Stimulated activated CD8-positive, alpha-beta memory T cell treated with anti-CD3 and anti-CD28 coated beads, Interleukin-12 subunit alpha, Interleukin-12 subunit beta, amount 100 ng/mL, for 4 hours (primary cell): Measurements from ENCODE around the gene MYO1E.
"Not testable (repeated sequence)": the region's sequence is repeated elsewhere in the genome, so short reads cannot be mapped to it uniquely, and the experiment has no call there.

Source experiments
- DNase-seq: peaks from one replicate; pipeline ENCODE4 v3.0.0-alpha.2; 2020; ENCODE audit warnings: low read depth

The MYO1E gene

GRCh38 chr15:59350421-59350732, 22.3 kb downstream of the MYO1E start:
- no peak for DNase-seq

GRCh38 chr15:59349680-59350420, 22.8 kb downstream of the MYO1E start:
- DNase-seq, result no peak

GRCh38 chr15:59347915-59348314, 24.8 kb downstream of the MYO1E start:
- DNase-seq, result no peak

- no peak for DNase-seq
Observed at GRCh38 chr15:59346951-59347350, 25.7 kb downstream of the MYO1E start.

- DNase-seq, result no peak
Observed at GRCh38 chr15:59345326-59345725, 27.3 kb downstream of the MYO1E start.

- no peak for DNase-seq
Observed at GRCh38 chr15:59344311-59344710, 28.4 kb downstream of the MYO1E start.

GRCh38 chr15:59340325-59340724, 32.3 kb downstream of the MYO1E start:
- DNase-seq, result no peak

GRCh38 chr15:59339252-59339672, 33.4 kb downstream of the MYO1E start:
- no peak for DNase-seq

- no peak for DNase-seq
Observed at GRCh38 chr15:59338414-59338813, 34.3 kb downstream of the MYO1E start.

- DNase-seq, result not testable (repeated sequence)
Observed at GRCh38 chr15:59336725-59337124, 35.9 kb downstream of the MYO1E start.

GRCh38 chr15:59335207-59335786, 37.4 kb downstream of the MYO1E start:
- DNase-seq, result no peak

- no peak for DNase-seq
Observed at GRCh38 chr15:59334076-59334415, 38.6 kb downstream of the MYO1E start.

- DNase-seq, result no peak
Observed at GRCh38 chr15:59333401-59334075, 39.1 kb downstream of the MYO1E start.

- no peak for DNase-seq
Observed at GRCh38 chr15:59332009-59332408, 40.7 kb downstream of the MYO1E start.

- DNase-seq, result no peak
Observed at GRCh38 chr15:59330649-59331048, 42.0 kb downstream of the MYO1E start.

- DNase-seq, result no peak
Observed at GRCh38 chr15:59329570-59330350, 42.9 kb downstream of the MYO1E start.

- DNase-seq, result no peak
Observed at GRCh38 chr15:59329091-59329490, 43.6 kb downstream of the MYO1E start.

GRCh38 chr15:59327942-59328341, 44.7 kb downstream of the MYO1E start:
- no peak for DNase-seq

- DNase-seq, result no peak
Observed at GRCh38 chr15:59326856-59327255, 45.8 kb downstream of the MYO1E start.

- no peak for DNase-seq
Observed at GRCh38 chr15:59322056-59322759, 50.5 kb downstream of the MYO1E start.

GRCh38 chr15:59321000-59321689, 51.5 kb downstream of the MYO1E start:
- DNase-seq, result no peak

- DNase-seq, result no peak
Observed at GRCh38 chr15:59317211-59317610, 55.5 kb downstream of the MYO1E start.
